AG09319 (cell line): ENCODE data around the gene CTNND2.
A peak's percentile ranks its signal among the peaks of the same experiment; 100 is the strongest.

Source experiments
- DNase-seq: peaks from one replicate; pipeline ENCODE4 v3.0.0-alpha.2; 2010; ENCODE audit warnings: low read depth; ENCODE audit errors: extremely low read depth
- TF ChIP-seq, protein P1 (sequence below): IDR thresholded peaks from 2 replicates; pipeline ENCODE4 v1.5.1; 2011; ENCODE audit warnings: low read depth, mild to moderate bottlenecking, inconsistent platforms, low read length, moderate library complexity

CTNND2 gene

DNA sequence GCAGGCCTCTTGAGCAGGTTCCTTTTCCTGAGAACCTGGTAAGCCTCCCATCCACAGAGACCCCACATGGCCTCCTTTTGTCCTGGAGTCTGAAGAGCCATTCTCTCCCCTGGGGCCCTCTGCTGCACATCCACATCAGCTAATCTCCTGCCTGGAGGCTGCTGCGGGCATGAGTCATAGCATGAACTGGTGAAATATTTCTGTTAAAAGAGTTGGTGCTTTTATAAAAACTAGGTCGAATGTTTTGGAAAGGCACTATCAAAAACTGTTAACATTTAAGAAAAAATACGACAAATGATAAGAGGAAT, 399.4 kb downstream of the CTNND2 start:
- no peak for DNase-seq
- TF ChIP-seq, protein P1, sequence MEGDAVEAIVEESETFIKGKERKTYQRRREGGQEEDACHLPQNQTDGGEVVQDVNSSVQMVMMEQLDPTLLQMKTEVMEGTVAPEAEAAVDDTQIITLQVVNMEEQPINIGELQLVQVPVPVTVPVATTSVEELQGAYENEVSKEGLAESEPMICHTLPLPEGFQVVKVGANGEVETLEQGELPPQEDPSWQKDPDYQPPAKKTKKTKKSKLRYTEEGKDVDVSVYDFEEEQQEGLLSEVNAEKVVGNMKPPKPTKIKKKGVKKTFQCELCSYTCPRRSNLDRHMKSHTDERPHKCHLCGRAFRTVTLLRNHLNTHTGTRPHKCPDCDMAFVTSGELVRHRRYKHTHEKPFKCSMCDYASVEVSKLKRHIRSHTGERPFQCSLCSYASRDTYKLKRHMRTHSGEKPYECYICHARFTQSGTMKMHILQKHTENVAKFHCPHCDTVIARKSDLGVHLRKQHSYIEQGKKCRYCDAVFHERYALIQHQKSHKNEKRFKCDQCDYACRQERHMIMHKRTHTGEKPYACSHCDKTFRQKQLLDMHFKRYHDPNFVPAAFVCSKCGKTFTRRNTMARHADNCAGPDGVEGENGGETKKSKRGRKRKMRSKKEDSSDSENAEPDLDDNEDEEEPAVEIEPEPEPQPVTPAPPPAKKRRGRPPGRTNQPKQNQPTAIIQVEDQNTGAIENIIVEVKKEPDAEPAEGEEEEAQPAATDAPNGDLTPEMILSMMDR, result no peak

DNA sequence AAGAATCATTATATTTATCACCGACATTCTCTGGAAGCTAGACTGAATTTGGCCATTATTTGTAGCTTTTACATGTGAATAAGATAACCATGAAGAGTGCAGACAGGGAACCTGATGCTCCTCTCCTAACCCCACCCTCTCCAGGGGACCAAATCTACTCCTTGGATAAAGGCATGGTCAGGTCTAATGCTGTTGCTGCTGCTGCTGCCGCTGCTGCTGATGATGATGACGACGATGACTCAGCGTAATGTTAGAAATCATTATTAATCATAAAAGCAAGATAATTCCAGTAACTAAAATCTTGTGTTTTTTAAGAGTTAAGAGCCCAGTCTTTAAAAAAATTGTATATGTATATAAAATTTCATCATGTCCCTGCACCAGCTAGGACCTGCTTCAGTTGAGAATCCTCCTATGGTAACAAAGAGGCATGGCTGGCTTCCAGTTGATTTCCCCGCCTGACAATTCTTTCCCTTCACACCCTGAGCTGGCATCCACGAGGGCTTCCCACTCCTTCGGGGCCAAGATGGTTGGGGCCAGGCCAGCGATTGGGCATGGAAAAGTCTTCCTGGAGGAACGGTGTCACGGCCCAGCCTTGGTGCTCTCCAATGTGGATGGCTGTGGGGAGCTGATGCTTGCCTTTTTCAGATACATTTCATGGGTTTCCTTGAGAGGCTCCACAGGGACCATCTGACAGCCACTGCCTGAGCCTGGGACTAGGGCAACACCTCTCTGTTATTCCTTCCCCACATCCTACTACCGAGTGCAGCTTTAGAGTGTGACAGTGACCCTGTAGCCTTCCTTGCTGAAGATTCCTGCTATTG, 400.0 kb downstream of the CTNND2 start:
- TF ChIP-seq, protein P1, result no peak
- no peak for DNase-seq

DNA sequence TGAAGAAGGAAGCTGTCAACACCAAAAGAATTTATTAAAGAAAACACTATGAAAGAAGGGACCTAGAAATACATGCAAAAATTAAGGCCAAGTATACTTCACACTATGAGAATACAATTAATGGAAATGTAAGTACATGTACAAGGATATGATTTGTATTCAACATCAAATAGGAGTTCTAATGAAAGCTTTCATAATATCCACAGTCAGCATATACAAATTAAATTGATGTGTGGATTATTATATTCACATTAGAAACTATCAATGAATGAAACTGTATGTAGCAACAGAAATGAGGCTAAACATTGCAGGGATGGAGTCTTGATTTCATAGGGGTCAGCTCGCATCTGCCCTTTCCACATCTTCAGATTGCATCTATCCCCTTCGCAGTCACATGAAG, 401.5 kb downstream of the CTNND2 start:
- DNase-seq, result no peak
- TF ChIP-seq, protein P1, result no peak

DNA sequence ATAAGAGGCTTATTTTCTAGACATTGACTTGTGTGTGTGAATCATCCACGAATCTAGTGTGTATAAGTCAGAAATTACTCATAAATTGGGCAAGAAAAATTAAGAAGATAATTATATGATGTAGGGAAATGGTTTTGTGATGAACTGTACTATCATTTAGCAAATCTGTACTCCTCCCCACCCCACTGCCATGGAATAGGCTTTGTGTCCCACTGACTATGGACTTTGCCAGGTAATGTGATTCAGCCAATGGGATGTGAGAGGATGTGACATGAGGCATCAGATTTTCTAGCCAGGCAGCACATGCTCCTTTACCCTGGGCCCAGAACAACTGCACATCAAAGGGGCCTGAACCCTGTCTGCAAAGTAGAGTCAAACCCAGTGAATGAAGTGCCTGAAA, 406.6 kb downstream of the CTNND2 start:
- no peak for DNase-seq
- TF ChIP-seq, protein P1, result no peak

DNA sequence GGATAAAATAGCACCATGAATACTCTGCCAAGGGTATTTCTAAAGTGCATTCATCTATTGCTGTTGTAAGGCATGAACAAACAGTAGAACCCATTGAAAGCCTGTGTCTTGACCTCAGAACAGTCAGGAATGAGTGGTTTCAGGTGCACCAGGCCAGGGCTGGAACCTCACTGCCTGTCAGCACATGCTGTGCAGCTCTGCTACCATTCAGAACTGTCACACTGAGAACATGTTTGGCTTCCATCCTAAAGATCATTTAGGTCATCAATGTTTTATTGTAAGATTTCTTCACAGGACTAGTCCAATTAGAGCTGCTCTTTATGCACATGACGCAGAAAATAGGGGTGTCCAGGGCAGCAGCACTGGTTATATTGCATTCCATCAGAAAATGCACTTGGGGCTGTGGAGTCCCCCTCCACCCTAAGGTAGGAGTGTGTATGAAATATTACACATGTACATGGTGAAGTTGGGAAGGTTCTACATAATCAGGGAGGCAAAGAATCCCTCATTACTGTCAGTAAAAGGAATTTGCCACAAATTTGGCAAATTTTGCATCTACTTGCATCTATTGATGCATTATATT, 408.0 kb downstream of the CTNND2 start:
- DNase-seq, result no peak
- TF ChIP-seq, protein P1, result no peak

DNA sequence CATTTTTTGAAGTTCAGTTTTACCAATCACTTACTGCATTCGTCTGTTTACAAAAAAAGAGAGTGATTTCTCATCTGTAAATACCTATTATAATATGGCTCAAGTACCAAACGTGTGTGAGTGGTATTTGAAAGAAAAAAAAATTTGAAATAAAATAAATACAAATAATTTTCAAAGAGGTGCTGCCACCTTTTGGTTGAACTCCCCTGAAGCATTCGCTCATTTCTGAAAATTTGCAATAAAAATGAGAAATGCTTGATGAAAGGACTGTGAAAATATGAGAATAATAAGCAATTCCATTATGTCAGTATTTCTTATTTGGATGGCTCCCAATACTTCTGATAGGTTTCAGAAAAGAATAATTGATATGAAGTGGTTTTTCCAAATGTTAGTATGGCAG, 409.9 kb downstream of the CTNND2 start:
- DNase-seq, result no peak
- TF ChIP-seq, protein P1, result peak; percentile 25

DNA sequence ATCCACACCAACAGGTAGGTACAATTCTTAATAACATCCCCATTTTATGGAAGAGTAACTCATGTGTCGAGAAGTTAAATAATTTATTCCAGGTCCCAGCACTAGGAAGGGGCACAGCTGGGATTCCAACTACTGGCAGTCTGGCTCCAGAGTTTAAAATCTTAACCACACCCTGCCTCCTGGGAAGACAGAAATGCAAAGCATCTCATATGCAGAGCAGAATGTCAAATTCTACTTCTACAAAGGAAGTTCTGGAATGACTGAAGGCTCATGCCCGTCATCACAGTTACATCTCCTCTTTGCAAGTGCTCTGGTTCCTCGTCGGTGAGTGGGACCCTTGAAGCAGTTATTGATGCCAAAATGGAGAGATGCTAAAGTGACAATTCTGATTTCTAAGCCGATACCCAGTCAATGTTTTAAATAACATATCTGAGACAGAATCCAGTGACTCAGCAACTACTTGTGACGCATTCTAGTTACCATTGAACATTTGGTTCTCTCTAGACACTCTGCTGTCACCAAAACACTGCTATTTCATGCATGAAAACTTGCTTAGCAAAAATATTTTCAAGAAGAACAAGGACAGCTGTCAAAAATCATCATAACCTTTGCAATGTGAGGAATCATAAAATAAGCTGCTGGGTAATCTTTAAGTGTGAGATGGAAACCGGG, 412.7 kb downstream of the CTNND2 start:
- DNase-seq, result no peak
- TF ChIP-seq, protein P1, result no peak
